ENCODE data around the gene KATNAL1.
A peak's percentile ranks its signal among the peaks of the same experiment; 100 is the strongest.
"Not testable (repeated sequence)": the region's sequence is repeated elsewhere in the genome, so short reads cannot be mapped to it uniquely, and the experiment has no call there.

KATNAL1 gene

DNA sequence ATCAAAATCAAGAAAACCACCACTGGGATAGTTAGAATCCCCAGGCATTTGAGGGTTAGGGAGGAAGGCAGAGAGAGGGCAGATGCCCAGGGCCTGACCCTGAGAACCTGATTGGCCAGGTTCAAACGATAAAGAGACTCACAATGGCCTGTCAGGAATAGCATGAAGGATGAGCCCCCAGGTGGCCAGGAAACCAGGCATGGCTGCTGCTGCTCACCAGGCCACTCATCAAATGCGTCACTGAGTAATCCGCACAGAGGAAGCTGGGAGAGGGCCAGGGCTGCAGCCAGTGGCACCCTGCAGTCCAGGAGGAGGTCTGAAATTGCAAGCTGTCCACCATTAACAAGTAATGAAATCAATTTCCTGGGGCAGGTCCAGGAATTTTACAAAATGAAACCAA lies 111.3 kb downstream of the KATNAL1 start:
- DNase-seq: peak; percentile 3

DNA sequence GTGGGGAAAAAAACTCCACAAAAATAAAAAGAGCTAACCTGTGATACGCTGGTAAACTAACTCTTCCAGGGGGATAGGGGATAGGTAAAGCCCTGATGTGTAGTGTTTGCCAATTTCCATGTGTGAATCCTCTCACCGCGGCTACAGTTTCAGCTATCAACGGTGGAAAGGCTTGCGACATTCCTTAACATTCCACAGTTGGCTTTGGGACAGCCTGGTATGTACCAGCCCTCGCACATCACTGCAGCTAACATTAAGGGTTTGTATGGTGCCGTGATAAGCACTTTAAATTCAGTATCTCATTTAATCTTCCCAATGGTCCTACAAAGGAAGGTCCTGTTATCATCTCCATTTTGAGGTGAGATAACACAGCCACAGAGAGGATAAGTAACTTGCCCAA lies 112.4 kb downstream of the KATNAL1 start:
- DNase-seq: no peak

DNA sequence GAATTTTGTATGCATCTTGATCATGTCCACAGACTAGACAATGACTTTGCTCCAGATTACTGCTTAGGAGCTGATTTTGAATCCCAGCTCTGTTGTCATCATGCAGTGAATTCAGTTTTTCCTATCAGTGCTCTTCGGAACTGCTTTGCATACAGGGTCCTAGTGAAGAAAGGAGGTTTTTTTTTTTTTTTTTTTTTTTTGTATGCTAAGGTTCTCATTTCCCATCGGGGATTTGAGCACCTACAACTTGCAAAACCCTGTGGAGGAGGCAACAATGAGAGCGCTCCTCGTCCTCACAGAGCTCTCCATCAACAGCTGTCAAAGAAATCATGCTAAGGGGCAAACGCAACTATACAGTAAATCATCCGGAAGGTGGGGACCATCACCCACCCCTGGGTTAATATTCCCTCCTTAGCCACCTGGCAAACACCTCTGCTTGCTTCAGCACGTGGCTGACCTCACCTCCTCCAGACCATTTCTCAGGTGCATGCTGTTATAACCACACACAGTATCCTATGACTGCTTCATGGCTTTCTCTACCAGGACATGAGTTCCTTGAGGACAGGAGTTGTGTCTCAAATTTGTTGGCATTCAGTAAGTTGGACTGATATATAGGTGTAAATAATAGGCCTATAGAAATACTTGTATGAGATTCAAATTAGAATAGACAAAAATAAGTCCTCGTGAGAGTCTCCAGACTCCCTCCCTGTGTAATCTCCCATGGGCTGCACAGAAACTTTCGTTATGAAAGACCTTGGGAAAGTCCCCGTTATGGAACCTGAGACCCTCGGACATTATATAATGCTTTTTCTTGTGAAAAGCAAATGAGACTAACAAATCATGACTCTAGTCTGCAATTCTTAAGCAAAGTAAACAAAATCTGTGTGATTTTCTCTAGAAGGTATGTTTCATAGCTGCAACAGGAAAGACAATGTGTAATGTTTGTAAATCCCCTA lies 113.8 kb downstream of the KATNAL1 start:
- no peak for DNase-seq

DNA sequence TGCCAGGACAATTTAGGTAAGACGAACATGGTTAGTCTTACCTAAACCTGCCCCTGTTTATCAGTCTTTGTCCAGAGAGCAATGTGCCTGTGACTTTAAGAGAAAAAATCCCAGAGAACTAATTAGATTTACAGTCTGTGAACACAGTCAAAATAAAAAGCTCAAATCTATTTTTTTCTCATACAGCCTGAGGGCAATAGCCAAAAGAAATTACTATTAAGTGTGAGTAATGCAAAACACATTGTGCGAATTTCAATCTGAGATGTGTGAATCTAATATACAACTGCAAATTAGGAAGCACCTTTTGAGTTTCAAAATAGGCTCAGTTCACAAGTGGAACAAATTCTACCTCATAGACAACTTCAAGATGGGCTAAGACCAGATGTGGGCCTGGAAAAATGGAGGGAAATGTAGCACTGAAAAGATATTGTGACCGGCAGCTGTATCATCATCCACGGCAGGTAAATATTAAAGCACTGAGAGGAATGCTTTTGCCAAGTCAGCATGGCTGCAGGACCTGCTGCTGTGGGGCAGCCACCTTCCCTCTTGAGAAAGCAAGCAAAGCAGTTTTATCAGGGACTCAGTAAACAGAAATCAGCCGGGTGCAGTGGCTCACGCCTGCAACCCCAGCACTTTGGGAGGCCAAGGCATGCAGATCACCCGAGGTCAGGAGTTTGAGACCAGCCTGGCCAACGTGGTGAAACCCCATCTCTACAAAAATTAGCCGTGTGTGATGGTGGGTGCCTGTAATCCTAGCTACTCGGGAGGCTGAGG lies 114.8 kb downstream of the KATNAL1 start:
- DNase-seq: no peak

DNA sequence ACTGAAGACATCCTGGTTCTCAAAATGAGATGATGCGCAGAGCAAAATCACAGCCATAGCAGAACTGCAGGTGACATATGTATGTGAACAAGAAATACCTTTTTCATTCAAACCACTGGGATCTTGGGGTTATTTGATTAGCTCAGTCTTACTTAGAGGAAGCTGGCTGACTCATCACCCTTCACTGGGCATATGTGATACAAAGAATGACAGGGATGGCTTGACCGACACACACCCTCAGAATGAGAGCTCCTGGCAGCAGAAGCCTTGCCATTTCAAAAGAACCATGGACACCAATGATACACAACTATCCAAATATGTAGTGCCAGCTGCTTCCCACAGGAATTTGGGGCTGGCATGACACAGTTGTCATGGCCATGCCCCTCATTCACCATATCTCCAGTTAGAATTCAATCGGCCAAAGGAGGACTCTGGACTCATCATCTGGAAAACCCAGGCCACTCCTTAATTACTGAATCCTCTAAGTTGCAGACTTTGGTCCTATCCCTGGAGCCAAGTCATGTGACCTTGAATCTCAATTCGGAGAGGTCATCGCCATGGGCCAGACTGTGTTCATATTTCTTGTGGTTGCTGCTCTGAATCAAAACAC lies 115.8 kb downstream of the KATNAL1 start:
- DNase-seq: no peak

DNA sequence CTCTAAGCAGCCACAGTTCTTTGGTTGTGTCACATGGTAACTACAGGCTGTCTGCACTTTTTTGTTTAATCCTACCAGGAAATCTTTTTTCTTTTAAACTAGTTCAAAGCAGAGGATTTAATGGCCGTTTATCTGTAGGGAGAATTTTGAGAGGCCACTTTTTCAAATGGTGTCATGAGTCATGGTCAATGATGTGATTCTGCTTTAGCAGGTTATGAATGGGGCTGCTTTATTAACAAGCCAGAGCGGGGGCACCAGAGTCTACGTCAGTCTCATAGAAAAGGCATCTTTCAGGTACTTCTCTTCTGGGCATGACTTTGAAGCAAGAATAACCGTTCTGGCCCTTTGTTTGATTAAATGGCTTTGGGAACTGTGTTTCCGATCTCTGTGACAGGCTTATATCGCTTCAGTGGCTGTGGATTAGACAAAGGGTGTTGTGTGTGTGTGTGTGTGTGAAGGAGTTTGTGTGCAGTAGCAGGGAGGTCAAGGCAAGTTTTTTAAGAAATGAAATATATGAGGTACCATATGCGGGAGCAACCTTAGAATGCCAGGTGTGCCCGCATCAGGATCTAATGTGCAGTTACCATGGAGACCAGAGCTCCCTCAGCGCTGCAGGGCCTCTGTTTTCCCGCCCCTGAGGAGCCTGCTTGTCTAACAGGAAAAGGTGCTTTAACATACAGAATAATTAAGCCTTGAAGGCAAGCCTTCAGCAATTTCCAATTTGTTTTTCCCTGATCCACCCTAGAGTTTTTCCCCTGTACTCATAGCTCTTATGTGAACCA lies 120.5 kb downstream of the KATNAL1 start:
- DNase-seq: peak; percentile 19

DNA sequence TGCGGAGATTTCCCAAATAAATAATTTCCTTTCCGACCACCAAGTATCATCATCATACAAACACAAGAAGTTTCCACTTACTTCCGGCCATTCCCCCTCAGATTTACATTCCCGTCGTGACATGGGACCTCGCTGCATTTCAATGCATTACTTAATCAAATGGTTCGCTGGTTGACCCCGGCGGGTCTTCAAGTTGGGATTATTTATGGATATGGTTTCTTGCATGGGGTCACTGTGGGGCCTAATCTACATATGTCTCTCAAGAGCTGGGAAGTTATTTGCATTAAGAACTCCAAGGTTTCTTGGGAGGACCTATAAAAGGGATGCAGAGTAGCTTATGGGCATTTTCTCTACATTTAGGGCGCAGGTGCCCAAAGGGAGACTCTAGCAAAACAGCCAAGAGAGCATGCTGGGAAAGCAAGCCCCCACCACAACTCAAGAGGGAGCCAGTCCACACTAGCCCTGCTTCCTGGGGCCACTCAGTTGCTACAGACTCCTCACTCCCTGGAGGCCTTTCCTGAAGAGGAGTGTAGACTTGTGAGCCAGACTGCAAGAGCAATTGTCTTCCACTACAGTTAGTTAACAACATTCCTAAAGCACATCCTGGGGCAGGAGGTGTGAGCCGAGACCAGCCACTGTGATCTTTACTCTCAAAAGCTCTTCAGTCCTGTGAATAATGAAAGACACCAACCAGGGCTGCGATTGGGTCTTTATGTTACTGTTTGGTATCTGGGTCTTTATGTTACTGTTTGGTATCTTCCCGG lies 125.3 kb downstream of the KATNAL1 start:
- no peak for DNase-seq

DNA sequence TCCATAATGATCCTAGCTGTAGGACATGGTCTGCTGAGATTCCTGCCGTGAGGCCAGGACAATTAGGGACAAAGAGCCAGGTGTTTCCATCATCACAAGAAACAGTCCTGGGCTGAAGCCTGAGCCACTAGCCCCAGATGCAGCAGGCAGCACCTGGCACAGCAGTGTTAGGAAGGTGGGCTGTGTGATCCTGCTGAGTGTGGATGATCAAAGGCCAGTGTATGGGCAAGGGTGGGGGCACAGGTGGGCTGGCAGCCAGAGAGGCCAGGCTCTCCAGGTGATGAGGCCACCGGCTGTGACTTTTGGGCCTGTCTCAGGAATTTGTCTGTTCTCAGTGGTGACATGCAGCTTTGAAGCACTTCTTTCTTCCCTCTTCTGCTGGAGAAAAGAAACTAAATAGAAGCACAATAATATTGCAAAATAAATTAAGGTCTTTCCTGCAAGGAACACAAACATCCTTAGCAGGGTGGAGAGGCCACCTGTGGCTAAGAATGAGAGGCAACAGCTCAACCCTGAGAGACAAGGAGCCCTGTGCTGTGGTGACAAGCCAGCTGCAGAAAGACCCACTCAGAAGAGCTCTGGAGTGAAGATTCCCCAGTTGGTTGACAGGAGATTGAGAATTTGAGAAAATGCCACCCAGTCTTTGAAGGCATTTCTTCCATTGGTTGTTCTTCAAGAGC lies 127.6 kb downstream of the KATNAL1 start:
- DNase-seq: no peak

DNA sequence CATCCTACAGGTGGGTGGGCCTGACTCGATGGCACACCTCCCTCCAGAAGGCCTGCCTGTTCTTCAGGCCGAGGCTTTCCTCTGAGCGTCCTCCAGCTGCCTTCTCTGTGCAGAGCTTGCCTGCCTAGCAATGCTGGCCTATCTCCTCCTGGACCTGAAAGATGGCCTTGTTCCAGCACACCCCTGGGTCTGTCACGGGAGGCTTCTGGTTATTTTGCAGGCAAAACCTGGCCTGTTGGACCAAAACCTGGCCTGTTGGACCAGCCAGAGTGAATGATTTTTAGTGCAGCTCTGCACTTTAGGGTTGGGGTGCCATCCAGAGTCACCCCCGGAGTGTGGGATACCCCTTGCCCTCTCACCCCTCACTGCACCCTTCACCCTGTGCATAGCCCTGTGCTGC lies 128.4 kb downstream of the KATNAL1 start:
- DNase-seq: no peak

DNA sequence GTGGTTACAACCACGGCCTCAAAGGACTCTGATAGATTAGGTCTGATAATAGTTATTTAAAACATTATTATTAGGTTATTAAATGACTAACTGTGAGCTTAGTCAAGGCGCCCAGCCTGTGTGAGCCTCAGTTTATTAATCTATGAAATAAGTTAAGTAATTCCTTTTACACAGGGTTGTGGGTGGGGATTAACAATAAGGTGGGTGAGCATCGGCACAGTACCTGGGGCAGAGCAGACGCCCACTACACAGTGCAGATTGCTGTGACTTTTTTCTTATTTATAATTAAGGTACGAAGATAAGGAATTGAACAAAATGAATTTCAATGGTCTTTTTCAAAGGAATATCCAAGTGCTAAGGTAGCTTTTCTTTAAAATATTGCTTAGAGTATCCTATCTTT lies 132.2 kb downstream of the KATNAL1 start:
- no peak for DNase-seq

DNA sequence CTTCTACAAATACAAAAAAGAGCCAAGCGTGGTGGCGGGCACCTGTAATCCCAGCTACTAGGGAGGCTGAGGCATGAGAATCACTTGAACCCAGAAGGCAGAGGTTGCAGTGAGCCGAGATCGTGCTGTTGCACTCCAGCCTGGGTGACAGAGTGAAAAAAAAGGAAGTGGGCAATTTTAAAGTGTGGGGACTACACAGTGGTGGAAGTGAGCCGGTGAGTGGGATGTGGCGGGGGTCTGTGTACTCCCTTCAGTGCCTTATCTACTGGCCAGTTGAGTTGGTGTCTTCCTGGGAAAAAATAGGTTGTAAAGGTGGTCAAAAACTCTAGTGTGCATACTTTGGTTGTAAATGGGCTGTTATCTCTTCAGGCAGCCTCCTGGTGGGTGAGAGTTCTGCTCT lies 133.1 kb downstream of the KATNAL1 start:
- DNase-seq: not testable (repeated sequence)

DNA sequence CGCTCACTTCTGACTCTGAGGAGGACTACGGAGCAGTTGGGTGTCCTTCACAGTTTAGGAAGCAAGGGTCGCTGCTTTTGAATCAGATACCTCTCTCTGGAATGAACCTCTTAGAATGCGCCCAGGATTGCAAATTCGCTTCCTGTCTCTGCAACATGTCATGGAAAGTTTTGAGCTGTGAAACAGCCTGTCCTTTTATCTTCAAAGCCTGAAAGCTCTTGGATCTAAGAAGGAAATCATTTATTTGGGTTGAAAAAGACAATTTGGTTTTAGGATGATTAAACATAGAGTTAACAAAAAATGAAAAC lies 134.1 kb downstream of the KATNAL1 start:
- DNase-seq: no peak

DNA sequence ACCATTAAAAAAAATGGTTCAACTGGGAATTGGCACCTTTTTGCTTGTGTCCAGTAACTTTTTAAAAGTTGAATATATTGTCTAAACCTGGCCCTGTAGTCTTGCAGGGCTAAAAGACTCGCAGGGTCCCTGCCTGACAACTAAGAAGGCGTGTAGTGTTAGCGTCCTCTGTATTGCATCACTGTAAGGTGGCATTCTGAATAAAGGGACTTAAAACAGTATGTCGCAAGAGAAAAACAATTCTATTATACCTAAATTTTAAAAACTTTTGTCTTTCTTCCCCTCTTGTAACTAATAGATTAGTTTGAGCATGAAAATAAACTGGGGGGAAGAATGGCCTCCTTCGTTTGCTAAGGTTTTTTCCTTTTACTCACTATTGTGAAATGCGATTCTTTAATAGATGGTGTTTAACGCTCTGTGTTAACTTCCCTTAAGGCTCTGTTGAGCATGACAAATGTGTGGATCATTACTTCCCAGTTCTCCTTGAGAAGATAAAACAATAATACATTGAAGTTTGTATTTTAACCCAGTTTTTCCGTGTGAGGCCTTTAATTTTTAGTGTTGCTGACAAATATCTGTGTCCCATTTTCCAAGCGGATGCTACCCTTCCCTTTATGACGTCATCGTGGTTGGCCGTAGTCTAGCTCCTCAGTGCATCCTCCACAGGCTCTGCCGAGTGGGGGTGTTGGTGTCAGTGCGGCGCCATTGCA lies 134.6 kb downstream of the KATNAL1 start:
- DNase-seq: no peak

DNA sequence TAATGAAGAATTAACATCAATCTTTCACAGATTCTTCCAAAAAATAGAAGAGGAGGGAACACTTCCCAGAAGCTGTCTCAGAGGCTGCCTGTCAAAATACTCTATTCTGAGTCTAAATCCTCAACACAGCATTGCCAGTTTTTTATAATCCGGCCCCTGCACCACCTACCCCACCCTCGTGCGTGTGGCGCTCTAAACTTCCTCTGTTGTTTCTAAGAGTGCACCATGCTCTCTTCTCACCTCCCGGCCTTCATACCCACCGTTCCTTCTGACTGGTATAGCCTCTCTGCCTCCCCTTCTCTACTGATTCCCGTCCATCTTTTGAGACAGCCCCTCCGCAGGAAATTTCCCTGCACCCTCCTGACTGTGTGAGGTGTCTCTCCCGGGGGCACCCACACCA lies 136.8 kb downstream of the KATNAL1 start:
- no peak for DNase-seq

DNA sequence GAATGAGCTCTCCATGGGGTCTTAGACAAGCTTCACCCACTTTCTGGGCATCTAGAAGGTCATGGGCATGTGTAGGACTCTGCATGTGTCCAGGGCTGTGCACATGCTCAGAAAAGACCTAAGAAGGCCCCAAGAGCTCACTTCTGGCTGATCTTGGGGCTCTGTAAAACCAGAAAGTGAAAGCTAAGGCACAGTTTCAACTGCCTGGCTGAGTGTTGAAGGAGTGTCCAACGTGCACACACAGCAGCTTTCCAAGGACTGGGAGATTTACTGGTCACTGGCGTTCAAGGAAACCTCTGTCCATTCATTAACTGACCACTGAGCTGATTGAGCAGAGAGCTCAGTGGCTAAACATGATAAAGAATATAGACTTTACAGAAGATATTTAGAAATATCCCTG lies 137.9 kb downstream of the KATNAL1 start:
- DNase-seq: no peak

DNA sequence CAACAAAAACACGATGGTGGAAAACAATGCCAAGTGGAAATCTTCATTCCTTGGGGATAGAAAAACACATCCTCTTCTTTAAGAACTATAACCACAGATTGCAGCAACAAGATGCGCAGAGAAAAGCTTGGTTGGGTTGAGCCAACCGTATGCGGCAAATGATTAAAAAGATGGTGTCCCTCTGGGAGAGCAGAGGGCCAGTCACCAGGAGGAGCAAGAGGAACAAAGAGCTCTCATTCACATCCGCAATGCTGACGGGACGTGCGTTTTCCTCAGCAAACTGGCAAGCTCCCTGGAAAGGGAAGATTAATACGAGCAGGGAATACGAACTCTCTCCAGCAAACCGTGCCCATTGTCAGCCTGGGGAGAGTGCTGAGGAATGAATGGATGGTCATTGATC lies 141.6 kb downstream of the KATNAL1 start:
- no peak for DNase-seq

DNA sequence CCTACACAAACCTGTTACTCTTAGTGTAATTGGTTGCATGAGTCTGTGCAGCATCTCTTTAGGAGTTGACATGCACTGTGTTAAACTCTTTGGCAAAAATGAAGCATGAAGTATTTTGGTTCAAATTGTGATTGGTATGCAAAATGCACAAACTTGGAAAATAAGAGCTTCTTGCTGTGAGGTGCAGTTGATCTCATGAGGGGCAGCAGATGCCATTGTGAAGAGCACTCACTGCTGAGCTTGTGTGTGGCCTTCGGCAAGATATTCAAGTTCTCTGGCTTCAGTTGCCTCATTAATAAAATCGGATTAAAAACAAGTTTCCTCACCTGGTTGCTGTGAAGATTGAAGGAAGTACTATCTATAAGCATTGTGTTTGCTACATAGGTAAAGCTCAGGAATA lies 142.3 kb downstream of the KATNAL1 start:
- DNase-seq: no peak

DNA sequence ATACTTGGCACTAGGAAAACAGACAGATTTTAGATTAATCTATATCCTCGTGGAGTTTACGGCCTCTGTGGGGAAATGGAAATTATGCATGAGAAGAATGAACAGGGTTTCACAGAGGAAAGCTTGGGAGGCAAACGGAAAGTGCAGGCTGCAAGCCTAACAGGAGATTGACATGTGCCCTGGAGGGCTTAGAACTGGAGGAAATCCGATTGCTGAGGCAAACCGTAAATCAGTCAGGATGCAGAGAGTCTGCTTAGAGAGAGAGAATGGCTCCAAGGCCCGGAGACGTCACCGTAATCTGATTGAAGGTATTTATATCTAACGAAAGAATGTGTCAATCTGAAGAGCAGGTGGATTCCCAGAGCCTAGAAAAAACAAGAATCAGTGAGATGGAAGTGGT lies 143.2 kb downstream of the KATNAL1 start:
- no peak for DNase-seq

DNA sequence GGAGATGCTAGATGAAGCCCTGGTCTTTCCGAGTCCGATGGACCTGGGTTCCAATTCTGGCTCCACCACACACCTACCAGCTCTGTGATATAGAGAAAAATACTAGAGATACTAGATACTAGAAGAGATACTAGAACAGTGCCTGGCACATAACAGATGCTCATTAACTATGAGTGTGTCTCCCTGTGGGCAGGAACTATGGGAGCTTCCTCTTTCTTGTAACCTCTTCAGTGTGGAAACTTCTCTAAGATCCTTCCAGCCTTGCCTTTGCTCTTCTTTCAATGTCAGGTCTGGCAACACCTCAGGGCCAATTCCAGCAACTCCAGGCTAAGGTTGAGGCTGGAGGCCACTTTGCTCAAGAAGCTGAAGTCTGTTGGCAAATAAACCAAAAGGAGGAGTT lies 143.9 kb downstream of the KATNAL1 start:
- no peak for DNase-seq

DNA sequence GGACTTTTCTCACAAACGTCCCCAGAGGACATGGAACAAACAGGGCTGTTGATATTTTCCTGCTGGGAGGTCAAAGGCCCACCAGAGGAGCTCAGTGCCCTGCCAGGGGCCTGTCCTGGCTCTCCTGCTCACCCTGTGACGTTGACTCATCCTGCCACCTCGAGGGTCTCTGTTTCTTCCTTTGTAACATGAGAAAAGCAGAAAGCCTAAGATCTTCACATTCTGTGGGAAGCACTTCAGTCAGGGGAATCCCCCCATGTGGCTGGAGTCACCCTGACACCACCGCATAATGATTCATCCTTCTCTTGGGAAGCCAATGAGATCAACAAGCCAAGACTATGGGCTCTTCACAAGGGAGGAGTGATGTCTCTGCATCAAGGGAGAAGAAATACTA lies 147.9 kb downstream of the KATNAL1 start:
- DNase-seq: no peak

All from NCI-H2081 treated with DMSO at 0.1 percent for 48 hours (cell line).